T-helper 2 cell treated with Interferon-gamma antibody and Interleukin-4, amounts not matched to agents 100 ng/mL and 5 ng/mL, for 36 hours (primary cell): ENCODE results near the gene SFRP4. TPM values are rescaled to one million over a fixed set of nuclear protein-coding genes. Genes with fewer than 3 reads are reported as not detected.

Source experiments
- intact Hi-C: fragments of 100-400 bp; cut with micrococcal nuclease; formaldehyde crosslinking; loops from one replicate; pipeline ENCODE4 v1.15.1; 2023
- total RNA-seq: library from RNA; stranded (reverse); gene quantifications from 2 replicates; pipeline ENCODE4 v1.2.3, GENCODE V29; 2022

The SFRP4 gene
- total RNA-seq, 1 donor from 2014 or later: not detected

DNA sequence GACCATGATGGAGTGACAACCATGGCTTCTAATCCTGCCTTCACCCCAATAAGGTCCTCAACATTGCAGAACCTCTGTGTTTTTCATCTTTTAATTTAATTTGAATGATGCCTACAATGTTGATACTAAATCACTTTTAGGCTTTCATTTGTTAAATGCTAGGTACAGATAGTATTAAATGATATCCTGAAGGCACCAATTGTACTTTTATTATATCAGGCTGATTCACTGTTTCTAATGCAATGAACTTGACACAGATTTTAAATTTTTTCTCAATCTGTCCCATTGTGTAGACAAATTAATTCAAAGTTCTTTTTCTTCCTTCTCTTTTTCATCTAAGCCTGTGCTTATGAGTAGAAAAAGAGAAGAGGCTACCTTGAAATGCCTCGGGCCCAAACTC lies 9.0 kb upstream of the SFRP4 start:
- intact Hi-C loops: no loop called here

- intact Hi-C loops: no loop called here
Observed at GRCh38 chr7:37924491-37925041, 7.9 kb upstream of the SFRP4 start.

- intact Hi-C loops: no loop called here
Observed at GRCh38 chr7:37923996-37924395, 7.4 kb upstream of the SFRP4 start.

GRCh38 chr7:37921876-37922275 lies 5.3 kb upstream of the SFRP4 start:
- intact Hi-C loops: no loop called here

DNA sequence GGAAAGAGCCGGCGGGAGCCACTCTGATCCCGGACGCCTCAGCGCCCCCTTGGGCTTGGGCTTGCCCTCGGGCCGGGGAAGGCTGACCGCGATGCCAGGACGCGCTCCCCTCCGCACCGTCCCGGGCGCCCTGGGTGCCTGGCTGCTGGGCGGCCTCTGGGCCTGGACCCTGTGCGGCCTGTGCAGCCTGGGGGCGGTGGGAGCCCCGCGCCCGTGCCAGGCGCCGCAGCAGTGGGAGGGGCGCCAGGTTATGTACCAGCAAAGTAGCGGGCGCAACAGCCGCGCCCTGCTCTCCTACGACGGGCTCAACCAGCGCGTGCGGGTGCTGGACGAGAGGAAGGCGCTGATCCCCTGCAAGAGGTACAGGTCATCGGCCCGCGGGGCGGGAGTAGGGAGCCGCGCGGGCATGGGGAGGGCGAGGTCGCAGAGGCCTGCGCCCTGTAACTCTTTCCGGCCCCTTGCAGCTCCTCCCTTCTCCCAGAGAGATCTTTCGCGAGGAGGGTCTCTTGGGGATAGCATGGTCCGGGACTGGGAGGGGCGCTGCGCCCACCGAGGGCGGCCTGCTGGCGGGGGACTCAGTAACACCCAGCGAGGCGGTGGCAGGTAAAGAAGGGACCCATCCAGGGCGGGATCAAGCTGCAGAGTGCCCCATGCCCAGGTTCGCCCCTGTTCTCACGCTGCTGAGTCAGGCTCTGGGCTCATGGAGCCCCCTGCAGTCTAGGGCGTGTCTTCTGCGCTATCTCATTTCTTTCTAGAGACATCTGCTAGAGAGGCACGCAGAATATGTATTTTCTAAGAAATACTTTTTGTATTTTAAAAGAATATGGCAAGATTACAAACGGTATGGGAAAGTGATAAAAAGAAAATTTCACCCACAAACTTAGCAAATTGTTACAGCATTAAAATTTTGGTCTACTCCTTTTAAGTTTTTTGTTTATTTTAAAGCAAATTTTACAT lies 4.5 kb upstream of the SFRP4 start:
- intact Hi-C loops: no loop called here

GRCh38 chr7:37920305-37920848 lies 3.8 kb upstream of the SFRP4 start, which contains the start of gene EPDR1:
Gene EPDR1, plus strand, starts transcription at chr7:37920640. Its CDS starts 300 bp downstream, at chr7:37920940.
- intact Hi-C loops: no loop called here

DNA sequence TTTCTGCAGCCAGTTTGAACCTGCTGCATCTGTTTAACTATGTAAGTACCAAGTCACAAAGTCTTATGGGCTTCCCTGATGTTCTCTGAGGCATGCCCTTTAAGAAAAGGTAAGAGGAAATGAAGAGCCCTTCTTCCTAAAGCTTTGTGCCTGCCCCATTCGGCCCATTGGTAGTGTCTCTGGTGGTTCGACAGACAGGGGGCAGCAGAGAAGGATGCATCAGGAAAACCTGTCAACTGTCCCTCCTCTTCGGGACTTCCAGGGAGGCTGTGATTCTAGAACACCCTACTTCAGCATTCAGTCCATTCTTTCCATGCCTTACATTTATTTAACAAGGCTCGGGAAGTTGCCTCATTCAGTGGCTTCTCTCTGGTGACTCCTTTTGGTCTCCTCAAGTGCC lies 1.9 kb upstream of the SFRP4 start:
- intact Hi-C loops: no loop called here

DNA sequence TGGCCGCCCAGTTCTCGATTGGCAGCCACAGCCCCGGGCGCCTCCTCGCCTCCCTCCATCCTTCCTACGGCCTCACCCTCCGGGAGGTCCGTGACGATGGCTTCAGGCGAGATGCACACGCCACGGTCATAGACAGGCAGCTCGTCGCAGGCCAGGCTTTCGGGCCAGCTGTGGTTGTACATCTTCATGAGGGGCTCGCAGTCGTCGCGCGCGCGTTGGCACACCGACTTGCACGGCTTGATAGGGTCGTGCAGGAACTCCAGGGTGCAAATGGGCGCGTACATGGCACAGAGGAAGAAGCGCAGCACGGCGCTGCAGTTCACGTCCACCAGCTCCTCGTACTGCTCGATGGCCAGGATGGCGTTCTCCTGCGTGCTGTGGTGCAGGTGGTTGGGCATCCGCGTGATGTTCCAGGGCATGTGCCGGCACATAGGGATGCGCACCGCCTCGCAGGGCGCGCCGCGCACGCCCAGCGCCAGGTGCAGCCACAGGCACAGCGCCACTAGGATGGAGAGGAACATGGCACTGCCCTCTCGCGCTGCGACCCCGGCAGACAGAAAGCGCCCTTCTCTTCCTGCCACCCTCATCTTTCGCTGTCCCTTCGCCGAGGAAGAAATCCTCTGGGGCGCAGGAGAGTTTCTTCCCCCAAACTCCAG lies 472 bp downstream of the SFRP4 start:
- intact Hi-C loops: no loop called here

DNA sequence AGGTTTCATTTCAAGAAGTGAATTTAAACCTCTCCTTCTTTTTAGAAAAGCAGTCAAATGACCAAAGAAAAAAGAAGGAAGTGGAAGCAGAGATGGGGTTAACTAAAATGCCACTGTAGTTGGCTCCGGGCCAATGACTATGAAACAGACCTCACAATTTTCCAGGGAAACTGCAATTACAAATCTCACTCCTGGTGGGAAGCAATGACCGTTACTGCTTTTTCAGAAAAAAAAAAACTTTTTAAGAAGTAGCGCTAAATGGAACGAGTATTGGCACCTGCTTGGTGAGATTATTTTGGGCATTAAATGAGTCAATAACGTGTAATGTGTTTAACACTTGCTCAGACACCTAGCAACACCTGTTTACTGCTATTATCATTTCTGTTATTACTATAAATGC lies 1.2 kb downstream of the SFRP4 start:
- intact Hi-C loops: no loop called here

DNA sequence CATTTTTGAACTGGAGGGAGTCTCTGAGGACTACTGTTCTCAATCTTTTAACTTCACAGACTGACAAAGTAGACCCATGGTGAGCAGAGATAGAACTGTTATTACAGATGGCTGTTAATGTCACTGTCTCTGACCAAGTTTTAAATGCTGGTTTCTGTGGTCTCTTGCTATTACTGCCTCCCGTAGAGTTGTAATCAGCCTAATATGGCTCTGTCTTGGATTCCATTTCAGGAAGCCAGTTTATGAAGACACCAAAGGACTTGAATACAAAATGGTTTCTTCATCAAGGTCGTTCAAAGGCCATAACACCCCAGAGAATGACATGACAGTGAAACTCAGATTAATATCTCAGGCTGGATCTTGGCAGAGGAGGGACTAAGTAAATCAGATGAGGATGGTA lies 3.9 kb downstream of the SFRP4 start:
- intact Hi-C loops: no loop called here

GRCh38 chr7:37908221-37908788 lies 8.3 kb downstream of the SFRP4 start:
- intact Hi-C loops: loop anchor here (10.0 kb wide), 1 partner anchor 466 kb away; no protein-coding TSS in a partner anchor

GRCh38 chr7:37901890-37902524 lies 14.6 kb downstream of the SFRP4 start:
- intact Hi-C loops: loop anchor here (10.0 kb wide), 1 partner anchor 473 kb away; no protein-coding TSS in a partner anchor

DNA sequence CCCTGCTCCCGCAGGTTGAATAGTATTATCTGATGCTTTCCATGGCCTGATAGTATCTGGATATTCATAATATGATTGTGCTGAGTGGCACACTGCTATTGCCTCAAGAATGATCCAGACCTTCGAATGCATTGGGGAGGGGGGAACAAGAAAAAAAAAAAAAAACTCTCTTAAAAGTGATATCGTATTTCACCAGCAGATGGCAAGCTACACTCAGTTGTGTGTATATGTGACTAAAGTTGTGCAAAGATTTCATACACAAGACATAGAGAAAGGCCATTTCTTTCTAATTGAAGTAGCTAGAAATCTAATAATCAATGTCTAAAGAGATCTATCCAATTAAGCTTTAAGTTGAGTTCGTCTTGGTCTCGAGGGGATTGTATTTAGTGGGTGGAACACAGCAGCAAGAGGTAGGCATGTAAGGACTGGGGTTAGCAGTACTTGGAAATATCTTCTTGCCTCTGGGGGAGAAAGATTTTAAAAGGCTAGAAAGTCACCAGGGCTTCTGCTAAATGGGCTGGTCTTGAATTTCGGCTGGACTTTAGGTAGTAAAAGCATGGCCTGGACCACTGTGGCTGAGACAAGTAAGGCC lies 15.3 kb downstream of the SFRP4 start:
- intact Hi-C loops: loop anchor here (10.0 kb wide), 1 partner anchor 473 kb away; no protein-coding TSS in a partner anchor

DNA sequence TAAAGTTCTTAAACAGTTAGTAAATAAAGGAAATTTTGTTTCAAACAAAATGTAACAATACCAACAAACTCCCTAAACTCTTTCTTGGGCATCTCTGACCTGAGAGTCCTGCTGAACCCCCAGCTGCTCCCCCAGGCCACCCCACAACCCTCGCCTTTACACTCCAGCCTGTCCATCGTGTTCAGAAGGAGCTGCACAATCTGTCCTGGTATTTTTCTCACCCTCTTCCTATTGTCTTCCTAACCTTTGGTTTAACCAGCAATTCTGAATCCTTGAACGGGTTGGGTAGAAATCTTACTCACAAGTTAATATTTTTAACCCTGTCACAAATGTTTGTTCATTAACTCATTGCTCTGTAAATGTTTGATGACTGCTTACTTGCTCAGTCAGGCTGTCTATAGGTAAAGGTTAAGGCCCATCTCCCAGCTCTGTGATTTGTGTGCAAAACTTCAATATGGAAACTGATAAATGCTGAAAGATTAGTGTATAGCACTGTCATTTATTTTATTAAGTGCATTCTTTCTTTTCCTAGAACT lies 16.8 kb downstream of the SFRP4 start:
- intact Hi-C loops: loop anchor here (10.0 kb wide), 1 partner anchor 475 kb away; no protein-coding TSS in a partner anchor

DNA sequence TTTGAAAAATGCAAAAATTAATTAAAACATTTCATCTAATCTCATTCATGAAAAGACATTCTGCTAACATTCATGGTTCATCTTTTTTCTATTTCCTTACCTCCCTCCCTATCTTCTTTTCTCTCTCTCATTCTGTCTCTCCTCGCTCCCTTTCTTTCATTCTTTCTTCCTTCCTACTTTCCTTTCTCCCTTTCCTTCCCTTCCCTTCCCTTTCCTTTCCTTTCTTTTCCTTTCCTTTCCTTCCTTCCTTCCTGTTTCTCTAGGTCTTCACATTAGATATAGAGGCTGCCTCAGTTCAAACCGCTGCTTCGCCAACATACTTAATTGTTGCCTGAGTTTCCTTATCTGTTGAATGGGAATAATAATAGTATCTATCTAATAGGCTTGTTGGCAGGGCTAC lies 21.9 kb downstream of the SFRP4 start:
- intact Hi-C loops: no loop called here

GRCh38 chr7:37893359-37893758 lies 23.3 kb downstream of the SFRP4 start:
- intact Hi-C loops: no loop called here

- intact Hi-C loops: no loop called here
Observed at GRCh38 chr7:37882086-37882485, 34.5 kb downstream of the SFRP4 start.
